DOHH2 (cell line): ENCODE data around the gene FAM149B1.

ENCODE experiments used
- EZH2phosphoT487 ChIP-seq: fragments of 200-600 bp; sonication (generic); IDR thresholded peaks from 2 replicates; pipeline ENCODE4 v1.6.1; 2017; ENCODE audit warnings: borderline replicate concordance, mild to moderate bottlenecking, antibody characterized with exemption, low read length, moderate library complexity, mixed read lengths
- TF ChIP-seq, protein P1 (sequence below): fragments of 200-600 bp; sonication (generic); IDR thresholded peaks from one replicate; pipeline ENCODE4 v1.5.1; 2014; ENCODE audit warnings: antibody characterized with exemption, mild to moderate bottlenecking, low read depth, low read length; ENCODE audit not compliant: poor library complexity, severe bottlenecking

DNA sequence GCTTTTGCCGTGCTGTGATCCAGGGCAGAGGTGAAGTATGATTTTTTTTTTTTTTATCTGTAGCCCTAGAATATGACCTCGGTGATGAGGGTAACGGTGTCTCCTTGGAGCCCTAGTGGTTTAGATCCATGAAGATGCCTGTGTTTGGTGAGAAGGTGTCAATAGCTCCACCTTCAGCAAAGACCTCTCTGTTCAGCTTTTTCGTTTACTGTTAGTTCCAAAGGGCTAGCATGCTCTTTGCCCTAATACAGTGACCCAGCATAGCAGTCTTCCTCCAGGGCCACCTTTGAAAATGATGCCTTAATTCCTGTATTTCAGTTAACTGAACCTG, 85.3 kb downstream of the FAM149B1 start:
- TF ChIP-seq, protein P1, sequence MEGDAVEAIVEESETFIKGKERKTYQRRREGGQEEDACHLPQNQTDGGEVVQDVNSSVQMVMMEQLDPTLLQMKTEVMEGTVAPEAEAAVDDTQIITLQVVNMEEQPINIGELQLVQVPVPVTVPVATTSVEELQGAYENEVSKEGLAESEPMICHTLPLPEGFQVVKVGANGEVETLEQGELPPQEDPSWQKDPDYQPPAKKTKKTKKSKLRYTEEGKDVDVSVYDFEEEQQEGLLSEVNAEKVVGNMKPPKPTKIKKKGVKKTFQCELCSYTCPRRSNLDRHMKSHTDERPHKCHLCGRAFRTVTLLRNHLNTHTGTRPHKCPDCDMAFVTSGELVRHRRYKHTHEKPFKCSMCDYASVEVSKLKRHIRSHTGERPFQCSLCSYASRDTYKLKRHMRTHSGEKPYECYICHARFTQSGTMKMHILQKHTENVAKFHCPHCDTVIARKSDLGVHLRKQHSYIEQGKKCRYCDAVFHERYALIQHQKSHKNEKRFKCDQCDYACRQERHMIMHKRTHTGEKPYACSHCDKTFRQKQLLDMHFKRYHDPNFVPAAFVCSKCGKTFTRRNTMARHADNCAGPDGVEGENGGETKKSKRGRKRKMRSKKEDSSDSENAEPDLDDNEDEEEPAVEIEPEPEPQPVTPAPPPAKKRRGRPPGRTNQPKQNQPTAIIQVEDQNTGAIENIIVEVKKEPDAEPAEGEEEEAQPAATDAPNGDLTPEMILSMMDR = peak; percentile 49
- no peak for TF ChIP-seq EZH2phosphoT487
